IMR-90 (cell line): Measurements from ENCODE around the gene NEIL3. TPM values are rescaled to one million over a fixed set of nuclear protein-coding genes. Genes with fewer than 3 reads are reported as not detected.

Experiments
- ATAC-seq: fragments of 200-7000 bp; cut with Tn5 transposase; 2 replicates; pipeline ENCODE4 v1.9.1; 2020; ENCODE audit warnings: low read depth, mild to moderate bottlenecking, moderate library complexity
- BruUV-seq: library from RNA; stranded (reverse); fragments of 400-500 nt; replicated peaks from 2 replicates; lab custom pipeline; 2021; lab: Mats Ljungman, UMichigan
- CTCF ChIA-PET: fragments of 300-600 bp; formaldehyde crosslinking; extraction: SDS; loops from one replicate; lab custom pipeline; 2021; ENCODE audit warnings: antibody characterized with exemption; lab: Yijun Ruan, JAX
- POLR2A ChIA-PET: fragments of 300-600 bp; sonication (Branson Sonifier 250); formaldehyde crosslinking; loops from one replicate; lab custom pipeline; 2022; ENCODE audit warnings: antibody characterized with exemption; ENCODE audit not compliant: unreplicated experiment; lab: Charles Lee
- DNase-seq: peaks from one replicate; pipeline ENCODE4 v3.0.0; 2013
- H2AFZ ChIP-seq: replicated peaks from 2 replicates; pipeline ENCODE3; 2013; ENCODE audit warnings: low read length, mild to moderate bottlenecking; ENCODE audit not compliant: poor library complexity
- H2AK5ac ChIP-seq: 2 replicates; pipeline ENCODE4 v1.6.1; 2013; ENCODE audit warnings: low read depth, low read length, inconsistent platforms
- H2AK9ac ChIP-seq: replicated peaks from 2 replicates; pipeline ENCODE3; 2013; ENCODE audit warnings: mild to moderate bottlenecking, low read depth, low read length, moderate library complexity; ENCODE audit not compliant: poor library complexity
- H2BK120ac ChIP-seq: 2 replicates; pipeline ENCODE4 v1.6.1; 2013; ENCODE audit warnings: low read depth, low read length, inconsistent platforms
- H2BK15ac ChIP-seq: 3 replicates; pipeline ENCODE4 v1.6.1; 2013; ENCODE audit warnings: low read depth, low read length, inconsistent platforms
- H2BK20ac ChIP-seq: 2 replicates; pipeline ENCODE4 v1.6.1; 2013; ENCODE audit warnings: low read depth, mild to moderate bottlenecking, inconsistent platforms, low read length, moderate library complexity
- H2BK5ac ChIP-seq: 2 replicates; pipeline ENCODE4 v1.6.1; 2013; ENCODE audit warnings: mild to moderate bottlenecking, low read depth, low read length, inconsistent platforms; ENCODE audit not compliant: poor library complexity, severe bottlenecking
- H3K14ac ChIP-seq: replicated peaks from 2 replicates; pipeline ENCODE4 v1.6.1; 2013; ENCODE audit warnings: low read depth, low read length, inconsistent platforms
- H3K18ac ChIP-seq: 2 replicates; pipeline ENCODE4 v1.6.1; 2013; ENCODE audit warnings: low read depth, low read length, control low read depth
- H3K23ac ChIP-seq: 2 replicates; pipeline ENCODE4 v1.6.1; 2013; ENCODE audit warnings: low read depth, low read length, inconsistent platforms
- H3K27ac ChIP-seq: 2 replicates; pipeline ENCODE4 v1.5.1; 2013; ENCODE audit warnings: mild to moderate bottlenecking, control low read depth, low read length; ENCODE audit not compliant: insufficient read depth
- H3K27me3 ChIP-seq: 2 replicates; pipeline ENCODE4 v1.6.1; 2013; ENCODE audit warnings: low read length; ENCODE audit not compliant: control insufficient read depth, insufficient read depth
- H3K36me3 ChIP-seq: 2 replicates; pipeline ENCODE4 v1.6.1; 2013; ENCODE audit warnings: low read length, mixed read lengths; ENCODE audit not compliant: control insufficient read depth, insufficient read depth
- H3K4ac ChIP-seq: 2 replicates; pipeline ENCODE4 v1.6.1; 2013; ENCODE audit warnings: low read depth, low read length, inconsistent platforms
- H3K4me1 ChIP-seq: 2 replicates; pipeline ENCODE4 v1.6.1; 2013; ENCODE audit warnings: low read length, mixed read lengths; ENCODE audit not compliant: control insufficient read depth, insufficient read depth
- H3K4me2 ChIP-seq: 2 replicates; pipeline ENCODE4 v1.6.1; 2013; ENCODE audit warnings: low read depth, mild to moderate bottlenecking, control low read depth, low read length, moderate library complexity
- H3K4me3 ChIP-seq: 2 replicates; pipeline ENCODE4 v1.5.1; 2013; ENCODE audit warnings: low read depth, mild to moderate bottlenecking, control low read depth, low read length, moderate library complexity; ENCODE audit not compliant: insufficient read depth
- H3K56ac ChIP-seq: 2 replicates; pipeline ENCODE4 v1.6.1; 2013; ENCODE audit warnings: low read length, inconsistent platforms; ENCODE audit not compliant: insufficient read depth; ENCODE audit errors: extremely low read depth
- H3K79me1 ChIP-seq, 2 experiments: 2 replicates each; pipeline ENCODE4 v1.6.1; 2013; ENCODE audit warnings: low read length in 2 of 2, inconsistent platforms in 1 of 2, low read depth in 1 of 2
- H3K9ac ChIP-seq: 2 replicates; pipeline ENCODE4 v1.6.1; 2013; ENCODE audit warnings: low read depth, low read length, control low read depth
- H3K9me1 ChIP-seq: 2 replicates; pipeline ENCODE4 v1.6.1; 2013; ENCODE audit warnings: low read length, inconsistent platforms; ENCODE audit not compliant: insufficient read depth
- H3K9me3 ChIP-seq: 2 replicates; pipeline ENCODE4 v1.6.1; 2013; ENCODE audit warnings: low read length; ENCODE audit not compliant: control insufficient read depth, insufficient read depth
- H4K20me1 ChIP-seq: 2 replicates; pipeline ENCODE4 v1.6.1; 2013; ENCODE audit warnings: low read length, inconsistent platforms; ENCODE audit not compliant: insufficient read depth
- H4K5ac ChIP-seq: 2 replicates; pipeline ENCODE4 v1.6.1; 2013; ENCODE audit warnings: mild to moderate bottlenecking, low read depth, low read length, control low read depth
- H4K8ac ChIP-seq, 2 experiments: 2 replicates each; pipeline ENCODE4 v1.6.1; 2013; ENCODE audit warnings: low read depth in 2 of 2, low read length in 2 of 2, control low read depth in 1 of 2, inconsistent platforms in 1 of 2
- H4K91ac ChIP-seq: 2 replicates; pipeline ENCODE4 v1.6.1; 2013; ENCODE audit warnings: low read depth, low read length, inconsistent platforms; ENCODE audit not compliant: insufficient read depth
- CHD1 ChIP-seq: IDR thresholded peaks from 2 replicates; pipeline ENCODE4 v1.6.1; 2012; ENCODE audit warnings: low read depth, low read length, improper control_type of control experiment
- FOS ChIP-seq: fragments of 150-350 bp; IDR thresholded peaks from 2 replicates; pipeline ENCODE4 v1.6.1; 2016; ENCODE audit warnings: low read depth, low read length
- MAZ ChIP-seq: IDR thresholded peaks from 2 replicates; pipeline ENCODE4 v1.6.1; 2012; ENCODE audit warnings: low read depth, mild to moderate bottlenecking, low read length, improper control_type of control experiment, moderate library complexity, borderline replicate concordance
- MXI1 ChIP-seq: IDR thresholded peaks from 2 replicates; pipeline ENCODE4 v1.6.1; 2012; ENCODE audit warnings: low read depth, mild to moderate bottlenecking, low read length, moderate library complexity, borderline replicate concordance
- POLR2A ChIP-seq: IDR thresholded peaks from 2 replicates; pipeline ENCODE4 v1.6.1; 2012; ENCODE audit warnings: mild to moderate bottlenecking, low read depth, low read length
- RFX5 ChIP-seq: IDR thresholded peaks from 2 replicates; pipeline ENCODE4 v1.8.0; 2012; ENCODE audit warnings: low read depth, mild to moderate bottlenecking, low read length, moderate library complexity
- WGBS, 2 experiments: methylation state at CpG; one replicate each; pipeline versions ENCODE4 v1.1.5 to v1.1.7; 2013; ENCODE audit warnings: missing lambda C conversion rate in 2 of 2; ENCODE audit not compliant: insufficient read length in 1 of 2; ENCODE audit errors: extremely low coverage in 2 of 2; 5-methylcytosine and 5-hydroxymethylcytosine counted together
- dilution Hi-C: fragments of 300-500 bp; cut with HindIII; formaldehyde crosslinking; loops from one replicate; pipeline ENCODE4 v1.14.3; 2018; ENCODE audit warnings: low sequenced_read_pairs; ENCODE audit not compliant: unreplicated experiment
- in situ Hi-C: fragments of 300-500 bp; cut with MboI; formaldehyde crosslinking; loops from 3 replicates; pipeline ENCODE4 v1.14.3; 2019; ENCODE audit warnings: low sequenced_read_pairs, inconsistent platforms, mixed read lengths
- intact Hi-C: fragments of 100-400 bp; cut with micrococcal nuclease; formaldehyde crosslinking; loops from 2 replicates; pipeline ENCODE4 v1.10.0; 2022
- polyA plus RNA-seq, 3 experiments: library from polyadenylated mRNA; depleted of rRNA; stranded (reverse); fragments of >200 nt; gene quantifications; 2 replicates each; pipeline ENCODE4 v1.2.3, GENCODE V29; 2012; ENCODE audit warnings: low replicate concordance in 1 of 3
- total RNA-seq: library from RNA; depleted of rRNA; stranded (reverse); fragments of >200 nt; gene quantifications from 2 replicates; pipeline ENCODE4 v1.2.3, GENCODE V29; 2012
- TF ChIP-seq, protein P1 (sequence below): fragments of 150-350 bp; IDR thresholded peaks from 2 replicates; pipeline ENCODE4 v1.6.1; 2016; ENCODE audit warnings: low read depth, mild to moderate bottlenecking, low read length, moderate library complexity, borderline replicate concordance
- TF ChIP-seq, protein P2 (sequence below): fragments of 150-350 bp; IDR thresholded peaks from 2 replicates; pipeline ENCODE4 v1.6.1; 2017; ENCODE audit warnings: mild to moderate bottlenecking, antibody characterized with exemption, low read length, low read depth

The NEIL3 gene
- total and polyA plus RNA-seq, 2 of the 4 experiments (the other 2 are of a cell fraction): 4.4 to 7.9 TPM

DNA sequence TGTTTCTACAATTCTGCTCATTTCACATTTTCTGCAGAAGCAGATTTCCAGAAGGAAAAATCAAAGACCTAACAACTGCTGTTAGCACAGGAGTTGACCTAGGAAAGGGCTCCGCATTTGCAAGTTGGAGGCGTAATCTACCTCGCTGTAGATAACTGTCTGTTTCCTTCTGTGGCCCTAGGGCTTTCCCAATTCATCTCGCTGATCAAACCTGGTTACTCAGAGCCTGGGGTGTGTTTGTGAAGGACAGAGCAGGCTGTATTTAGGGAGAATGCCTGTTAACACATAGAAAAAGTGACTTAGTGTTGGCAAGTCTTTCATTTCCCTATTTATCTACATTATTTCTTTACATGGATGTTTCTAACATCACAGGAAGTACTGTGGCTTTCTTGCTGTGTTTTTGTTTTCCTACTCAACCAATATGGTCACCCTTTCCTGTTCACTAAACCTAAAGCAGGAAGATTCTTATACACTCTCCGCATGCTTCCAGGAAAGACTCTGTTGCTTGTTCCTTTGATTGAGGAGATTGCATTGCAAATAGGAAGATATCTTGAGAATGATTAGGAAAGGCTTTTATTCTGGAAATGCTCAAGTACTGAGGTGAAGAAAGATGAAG lies 92.1 kb downstream of the NEIL3 start:
- H4K5ac ChIP-seq: no peak overlapping the region
- no peak overlapping the region for H2AFZ ChIP-seq
- no peak overlapping the region for H3K9ac ChIP-seq
- no peak overlapping the region for H3K4me2 ChIP-seq
- H3K79me1 ChIP-seq: no peaks in the 10 kb centered on the region
- no peak overlapping the region for H3K14ac ChIP-seq
- intact Hi-C loops: no loop called here
- no peak overlapping the region for H4K91ac ChIP-seq
- in situ Hi-C loops: no loop called here
- H3K4ac ChIP-seq: no peak overlapping the region
- H2AK9ac ChIP-seq: no peak overlapping the region
- no peak overlapping the region for H3K23ac ChIP-seq
- 88% methylated on average over 2 of the region's 5 CpGs; no CpG with 5 or more reads in 1 of the 2 experiments for WGBS, 2 experiments
- H3K36me3 ChIP-seq: no peaks in the 10 kb centered on the region
- no peaks in the 10 kb centered on the region for H3K4me1 ChIP-seq
- H3K18ac ChIP-seq: no peak overlapping the region
- H3K4me3 ChIP-seq: no peak overlapping the region
- no peak overlapping the region for H3K27ac ChIP-seq
- TF ChIP-seq FOS: no peak
- TF ChIP-seq, protein P1, sequence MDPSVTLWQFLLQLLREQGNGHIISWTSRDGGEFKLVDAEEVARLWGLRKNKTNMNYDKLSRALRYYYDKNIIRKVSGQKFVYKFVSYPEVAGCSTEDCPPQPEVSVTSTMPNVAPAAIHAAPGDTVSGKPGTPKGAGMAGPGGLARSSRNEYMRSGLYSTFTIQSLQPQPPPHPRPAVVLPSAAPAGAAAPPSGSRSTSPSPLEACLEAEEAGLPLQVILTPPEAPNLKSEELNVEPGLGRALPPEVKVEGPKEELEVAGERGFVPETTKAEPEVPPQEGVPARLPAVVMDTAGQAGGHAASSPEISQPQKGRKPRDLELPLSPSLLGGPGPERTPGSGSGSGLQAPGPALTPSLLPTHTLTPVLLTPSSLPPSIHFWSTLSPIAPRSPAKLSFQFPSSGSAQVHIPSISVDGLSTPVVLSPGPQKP: no peak
- no peak for TF ChIP-seq CHD1
- TF ChIP-seq POLR2A: no peak
- no peak for TF ChIP-seq RFX5
- TF ChIP-seq MXI1: no peak
- TF ChIP-seq MAZ: no peak
- TF ChIP-seq, protein P2, sequence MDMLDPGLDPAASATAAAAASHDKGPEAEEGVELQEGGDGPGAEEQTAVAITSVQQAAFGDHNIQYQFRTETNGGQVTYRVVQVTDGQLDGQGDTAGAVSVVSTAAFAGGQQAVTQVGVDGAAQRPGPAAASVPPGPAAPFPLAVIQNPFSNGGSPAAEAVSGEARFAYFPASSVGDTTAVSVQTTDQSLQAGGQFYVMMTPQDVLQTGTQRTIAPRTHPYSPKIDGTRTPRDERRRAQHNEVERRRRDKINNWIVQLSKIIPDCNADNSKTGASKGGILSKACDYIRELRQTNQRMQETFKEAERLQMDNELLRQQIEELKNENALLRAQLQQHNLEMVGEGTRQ: no peak
- POLR2A ChIA-PET: no interaction called here
- no peak overlapping the region for H2BK5ac ChIP-seq
- H2BK20ac ChIP-seq: no peak overlapping the region
- H4K20me1 ChIP-seq: no peaks in the 10 kb centered on the region
- DNase-seq (no peak), ATAC-seq (no peak)
- H4K8ac ChIP-seq: no peak overlapping the region
- no peaks in the 10 kb centered on the region for H3K9me1 ChIP-seq
- dilution Hi-C loops: no loop called here
- no peaks in the 10 kb centered on the region for H3K27me3 ChIP-seq
- BruUV-seq: no TSS peak
- CTCF ChIA-PET: no interaction called here
- no peaks in the 10 kb centered on the region for H3K9me3 ChIP-seq
- H2AK5ac ChIP-seq: no peak overlapping the region
- no peak overlapping the region for H2BK15ac ChIP-seq
- no peak overlapping the region for H3K56ac ChIP-seq
- no peak overlapping the region for H2BK120ac ChIP-seq
